ENCODE results near the gene SLIT3.

DNA sequence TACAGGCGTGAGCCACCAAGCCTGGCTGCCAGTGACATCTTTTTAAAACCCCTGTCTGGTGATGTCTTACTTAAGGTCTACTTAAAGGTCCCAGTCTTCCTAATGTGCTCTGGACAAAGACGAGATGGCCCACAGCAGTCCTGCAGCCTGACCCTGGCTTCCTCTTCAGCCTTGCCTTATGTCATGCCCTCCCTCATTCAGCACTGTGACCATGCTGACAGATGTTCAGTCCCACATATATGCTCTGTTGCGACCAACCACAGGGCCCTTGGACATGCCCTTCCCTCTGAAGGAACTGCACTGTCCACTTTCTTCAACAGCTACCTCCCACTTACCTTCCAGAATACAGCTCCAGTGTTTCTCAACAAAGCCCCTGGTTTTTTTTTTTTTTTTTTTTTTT, 548.9 kb downstream of the SLIT3 start:
- TF ChIP-seq, protein P1, sequence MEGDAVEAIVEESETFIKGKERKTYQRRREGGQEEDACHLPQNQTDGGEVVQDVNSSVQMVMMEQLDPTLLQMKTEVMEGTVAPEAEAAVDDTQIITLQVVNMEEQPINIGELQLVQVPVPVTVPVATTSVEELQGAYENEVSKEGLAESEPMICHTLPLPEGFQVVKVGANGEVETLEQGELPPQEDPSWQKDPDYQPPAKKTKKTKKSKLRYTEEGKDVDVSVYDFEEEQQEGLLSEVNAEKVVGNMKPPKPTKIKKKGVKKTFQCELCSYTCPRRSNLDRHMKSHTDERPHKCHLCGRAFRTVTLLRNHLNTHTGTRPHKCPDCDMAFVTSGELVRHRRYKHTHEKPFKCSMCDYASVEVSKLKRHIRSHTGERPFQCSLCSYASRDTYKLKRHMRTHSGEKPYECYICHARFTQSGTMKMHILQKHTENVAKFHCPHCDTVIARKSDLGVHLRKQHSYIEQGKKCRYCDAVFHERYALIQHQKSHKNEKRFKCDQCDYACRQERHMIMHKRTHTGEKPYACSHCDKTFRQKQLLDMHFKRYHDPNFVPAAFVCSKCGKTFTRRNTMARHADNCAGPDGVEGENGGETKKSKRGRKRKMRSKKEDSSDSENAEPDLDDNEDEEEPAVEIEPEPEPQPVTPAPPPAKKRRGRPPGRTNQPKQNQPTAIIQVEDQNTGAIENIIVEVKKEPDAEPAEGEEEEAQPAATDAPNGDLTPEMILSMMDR (IDR thresholded peaks at IDR 0.05) = no peak
- TF ChIP-seq EZH2 (IDR thresholded peaks at IDR 0.05) = no peak
